GM19351 (cell line): ENCODE measurements around the gene HOXA10.

Source experiments
- ATAC-seq: cut with Tn5 transposase; IDR thresholded peaks from one replicate; pipeline ENCODE4 v1.9.1; 2021; ENCODE audit warnings: mild to moderate bottlenecking, moderate library complexity; ENCODE audit not compliant: unreplicated experiment

The HOXA10 gene

GRCh38 chr7:27132978-27133377 is 41.1 kb downstream of the HOXA10 start:
- ATAC-seq, result no peak

GRCh38 chr7:27132214-27132613 is 41.9 kb downstream of the HOXA10 start:
- ATAC-seq, result no peak

- ATAC-seq, result no peak
Measured at GRCh38 chr7:27131390-27131819, 42.7 kb downstream of the HOXA10 start.

GRCh38 chr7:27130540-27131389 is 43.4 kb downstream of the HOXA10 start, which contains the start of gene HOXA4:
Gene HOXA4, minus strand, starts transcription at chr7:27130757. Its CDS starts 24 bp downstream, at chr7:27130733.
- ATAC-seq, result peak; percentile 67

- no peak for ATAC-seq
Measured at GRCh38 chr7:27129729-27130539, 44.2 kb downstream of the HOXA10 start.

- ATAC-seq, result no peak
Measured at GRCh38 chr7:27128776-27129728, 45.1 kb downstream of the HOXA10 start.

- ATAC-seq, result no peak
Measured at GRCh38 chr7:27128034-27128433, 46.1 kb downstream of the HOXA10 start.

GRCh38 chr7:27126596-27127327 is 47.4 kb downstream of the HOXA10 start:
- ATAC-seq, result no peak

GRCh38 chr7:27125986-27126394 is 48.1 kb downstream of the HOXA10 start:
- ATAC-seq, result no peak

GRCh38 chr7:27124902-27125689 is 49.0 kb downstream of the HOXA10 start:
- ATAC-seq, result no peak

- ATAC-seq, result no peak
Measured at GRCh38 chr7:27124096-27124901, 49.8 kb downstream of the HOXA10 start.

GRCh38 chr7:27123477-27124053 is 50.6 kb downstream of the HOXA10 start:
- no peak for ATAC-seq

GRCh38 chr7:27123007-27123476 is 51.1 kb downstream of the HOXA10 start:
- ATAC-seq, result no peak

GRCh38 chr7:27122077-27122910 is 51.8 kb downstream of the HOXA10 start:
- no peak for ATAC-seq

GRCh38 chr7:27121684-27122076 is 52.4 kb downstream of the HOXA10 start:
- no peak for ATAC-seq
